KMS-11 (cell line): ENCODE measurements around the gene NLRP10.

Experiments used
- H2AFZ ChIP-seq: fragments of 200-600 bp; sonication (generic); 2 replicates; pipeline ENCODE4 v1.6.1; 2016; ENCODE audit warnings: antibody characterized with exemption, mixed run types, low read depth
- H3K27ac ChIP-seq: fragments of 200-600 bp; sonication (generic); 2 replicates; pipeline ENCODE4 v1.6.1; 2016; ENCODE audit warnings: mild to moderate bottlenecking, mixed run types
- H3K27me3 ChIP-seq: fragments of 200-600 bp; sonication (generic); 2 replicates; pipeline ENCODE4 v1.6.1; 2017; ENCODE audit warnings: mild to moderate bottlenecking, low read depth, mixed run types, moderate library complexity; ENCODE audit not compliant: insufficient read depth
- H3K36me3 ChIP-seq: fragments of 200-600 bp; sonication (generic); 2 replicates; pipeline ENCODE4 v1.6.1; 2017; ENCODE audit warnings: mild to moderate bottlenecking, mixed run types; ENCODE audit not compliant: insufficient read depth
- H3K4me1 ChIP-seq: fragments of 200-600 bp; sonication (generic); 2 replicates; pipeline ENCODE4 v1.6.1; 2016; ENCODE audit warnings: mild to moderate bottlenecking, low read depth, mixed run types; ENCODE audit not compliant: poor library complexity, severe bottlenecking
- H3K4me2 ChIP-seq: fragments of 200-600 bp; sonication (generic); 2 replicates; pipeline ENCODE4 v1.7.0; 2016; ENCODE audit warnings: mild to moderate bottlenecking, mixed run types
- H3K4me3 ChIP-seq: fragments of 200-600 bp; sonication (generic); IDR thresholded peaks from 2 replicates; pipeline ENCODE4 v1.6.1; 2017; ENCODE audit warnings: low read depth, low read length, mixed read lengths; ENCODE audit not compliant: insufficient read depth
- H3K79me2 ChIP-seq: fragments of 200-600 bp; sonication (generic); 2 replicates; pipeline ENCODE4 v1.6.1; 2016; ENCODE audit warnings: low read depth, mixed run types; ENCODE audit not compliant: insufficient read depth
- H3K9ac ChIP-seq: fragments of 200-600 bp; sonication (generic); 2 replicates; pipeline ENCODE4 v1.6.1; 2016; ENCODE audit warnings: mild to moderate bottlenecking, mixed run types
- H4K20me1 ChIP-seq: fragments of 200-600 bp; sonication (generic); 2 replicates; pipeline ENCODE4 v1.6.1; 2016; ENCODE audit warnings: mild to moderate bottlenecking, mixed run types; ENCODE audit not compliant: insufficient read depth
- CTCF ChIP-seq: fragments of 200-600 bp; sonication (generic); conservative IDR thresholded peaks from 2 replicates; pipeline ENCODE4 v1.6.1; 2017; ENCODE audit warnings: low read depth, mild to moderate bottlenecking, antibody characterized with exemption, low read length, moderate library complexity, mixed read lengths

Gene NLRP10

GRCh38 chr11:8009856-8010255, 44.6 kb upstream of the NLRP10 start:
- Histone ChIP-seq H3K4me3 (no peak overlapping the region), H3K4me2 (no peak overlapping the region), H3K36me3 (no peaks in the 10 kb centered on the region), H3K4me1 (no peaks in the 10 kb centered on the region), H4K20me1 (no peaks in the 10 kb centered on the region), H2AFZ (no peak overlapping the region), H3K27ac (no peak overlapping the region), H3K27me3 (no peaks in the 10 kb centered on the region), H3K79me2 (no peaks in the 10 kb centered on the region), H3K9ac (no peak overlapping the region)
- TF ChIP-seq CTCF = no peak

GRCh38 chr11:8008212-8008611, 43.0 kb upstream of the NLRP10 start:
- no peak for TF ChIP-seq CTCF
- H3K4me3 ChIP-seq = no peak overlapping the region

DNA sequence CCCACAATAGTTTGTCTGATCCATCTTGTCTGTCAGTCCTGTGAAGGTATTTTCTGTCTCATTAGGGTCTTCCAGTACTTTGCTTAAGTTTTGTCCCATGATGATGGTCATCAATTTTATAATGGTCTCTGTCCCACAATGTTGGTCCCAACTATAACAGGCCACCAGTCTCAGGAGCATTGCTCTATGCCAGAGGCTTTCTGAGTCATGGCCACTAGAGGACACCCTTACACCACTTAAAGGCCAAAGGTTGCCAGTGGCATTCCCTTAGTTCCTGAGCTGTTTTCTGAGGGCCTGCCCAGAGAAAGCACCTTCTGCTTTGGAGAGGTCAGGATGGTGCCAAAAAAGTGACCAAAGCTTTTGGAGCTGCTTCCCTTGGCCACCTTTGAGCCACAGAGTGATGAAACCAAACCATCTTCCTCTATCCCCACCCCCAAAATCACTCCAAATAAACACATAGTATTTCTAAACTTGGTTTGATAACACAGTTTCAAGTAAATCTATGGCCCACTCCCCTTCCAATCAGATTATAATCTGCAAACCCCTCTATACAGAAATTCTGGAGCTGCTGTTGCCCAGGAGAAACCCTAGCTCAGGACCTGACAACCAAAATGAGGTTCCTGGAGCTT, 41.2 kb upstream of the NLRP10 start:
- Histone ChIP-seq H4K20me1 (no peaks in the 10 kb centered on the region), H3K79me2 (no peaks in the 10 kb centered on the region), H3K4me2 (no peak overlapping the region), H3K4me1 (no peaks in the 10 kb centered on the region), H3K27ac (no peak overlapping the region), H2AFZ (no peak overlapping the region), H3K9ac (no peak overlapping the region), H3K27me3 (no peaks in the 10 kb centered on the region), H3K4me3 (no peak overlapping the region), H3K36me3 (no peaks in the 10 kb centered on the region)
- peak; percentile 84 for TF ChIP-seq CTCF

More at GRCh38 chr11:8008212-8008611, 43.0 kb upstream of the NLRP10 start:
- H3K9ac ChIP-seq = no peak overlapping the region
- H3K36me3 ChIP-seq = no peaks in the 10 kb centered on the region
- no peak overlapping the region for H2AFZ ChIP-seq
- no peak overlapping the region for H3K27ac ChIP-seq
- H3K27me3 ChIP-seq = no peaks in the 10 kb centered on the region
- no peaks in the 10 kb centered on the region for H3K79me2 ChIP-seq
- H3K4me1 ChIP-seq = no peaks in the 10 kb centered on the region
- H4K20me1 ChIP-seq = no peaks in the 10 kb centered on the region
- no peak overlapping the region for H3K4me2 ChIP-seq

DNA sequence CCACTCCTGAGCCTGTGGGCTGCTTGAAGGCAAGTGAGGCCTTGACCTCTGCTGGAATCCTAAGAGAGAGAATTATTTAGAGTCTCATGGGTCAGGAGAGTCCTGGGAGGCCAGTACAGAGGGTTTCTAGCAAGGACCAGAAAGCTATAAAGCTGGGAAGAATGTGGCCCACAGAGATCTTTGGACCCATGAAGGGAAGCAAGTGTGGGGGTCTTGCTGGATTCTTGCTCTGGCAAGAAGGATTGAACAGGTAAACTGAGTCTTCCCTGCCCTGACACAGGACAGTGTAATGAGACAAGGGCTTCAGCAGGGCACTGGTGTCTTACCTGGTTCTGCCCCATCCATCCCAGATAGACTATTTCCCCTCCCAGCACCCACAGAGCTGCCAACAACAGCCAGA, 40.3 kb upstream of the NLRP10 start:
- TF ChIP-seq CTCF = no peak
- no peaks in the 10 kb centered on the region for H3K79me2 ChIP-seq
- H3K4me1 ChIP-seq = no peaks in the 10 kb centered on the region
- H3K36me3 ChIP-seq = no peaks in the 10 kb centered on the region
- H3K27ac ChIP-seq = no peak overlapping the region
- H4K20me1 ChIP-seq = no peaks in the 10 kb centered on the region
- H2AFZ ChIP-seq = no peak overlapping the region
- H3K9ac ChIP-seq = no peak overlapping the region
- H3K27me3 ChIP-seq = no peaks in the 10 kb centered on the region
- H3K4me2 ChIP-seq = no peak overlapping the region
- H3K4me3 ChIP-seq = no peak overlapping the region
